Erythroblast (primary cell): ENCODE measurements around the gene ITPR3.

Experiments
- GATA1 ChIP-seq: IDR thresholded peaks from 2 replicates; pipeline ENCODE4 v1.6.1; 2011; ENCODE audit warnings: low read depth, mild to moderate bottlenecking, control low read depth, low read length, moderate library complexity
- POLR2A ChIP-seq: IDR thresholded peaks from 2 replicates; pipeline ENCODE4 v1.6.1; 2011; ENCODE audit warnings: mild to moderate bottlenecking, low read length

DNA sequence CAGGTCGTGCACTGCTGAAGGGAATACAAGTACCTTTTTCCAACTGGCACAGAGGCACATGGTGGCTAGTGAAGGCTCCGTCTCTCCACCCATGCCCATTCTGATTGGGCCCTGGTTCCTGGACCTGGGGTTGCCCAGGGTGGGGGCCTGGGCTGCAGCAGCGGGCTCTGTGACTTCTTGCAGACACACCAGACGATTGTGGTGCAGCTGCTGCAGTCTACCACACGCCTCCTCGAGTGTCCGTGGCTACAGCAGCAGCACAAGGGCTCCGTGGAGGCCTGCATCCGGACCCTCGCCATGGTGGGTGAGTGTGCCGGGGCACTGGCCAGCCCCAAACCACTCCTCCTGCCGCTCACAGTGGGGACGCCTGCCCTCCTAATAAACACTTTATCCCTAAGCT, 61.2 kb downstream of the ITPR3 start:
- no peak for TF ChIP-seq POLR2A
- TF ChIP-seq GATA1 = no peak
